H1 (cell line): ENCODE measurements around the gene SRPRA. TPM values are rescaled to one million over a fixed set of nuclear protein-coding genes. Genes with fewer than 3 reads are reported as not detected.

Experiments
- CTCF ChIA-PET: fragments of 300-600 bp; sonication (Branson Sonifier 250); formaldehyde crosslinking; loops from one replicate; lab custom pipeline; 2021; ENCODE audit not compliant: partially characterized antibody; lab: Charles Lee
- POLR2A ChIA-PET: fragments of 300-600 bp; sonication (Branson Sonifier 250); formaldehyde crosslinking; loops from one replicate; lab custom pipeline; 2021; ENCODE audit warnings: inconsistent platforms; ENCODE audit not compliant: partially characterized antibody; lab: Charles Lee
- DNase-seq, 2 experiments: peaks; one replicate each; pipeline versions ENCODE4 v3.0.0 to v3.0.0-alpha.2; 2010 to 2022; ENCODE audit warnings: low spot score in 2 of 2, low read depth in 1 of 2, mixed read lengths in 1 of 2
- FAIRE-seq: peaks from 2 replicates; lab custom pipeline; 2011; peaks lifted over from hg19 to GRCh38; lab: Jason Lieb, UNC
- H2AFZ ChIP-seq: 2 replicates; pipeline ENCODE4 v1.8.1; 2012; ENCODE audit warnings: low read length, inconsistent platforms
- H2AK5ac ChIP-seq: 2 replicates; pipeline ENCODE4 v1.6.1; 2013; ENCODE audit warnings: low read depth, low read length
- H2BK120ac ChIP-seq: replicated peaks from 2 replicates; pipeline ENCODE3; 2013; ENCODE audit warnings: low read depth, low read length, inconsistent platforms
- H2BK12ac ChIP-seq: 2 replicates; pipeline ENCODE4 v1.6.1; 2013; ENCODE audit warnings: low read depth, low read length
- H2BK15ac ChIP-seq: 2 replicates; pipeline ENCODE4 v1.6.1; 2013; ENCODE audit warnings: low read length
- H2BK20ac ChIP-seq: 2 replicates; pipeline ENCODE4 v1.6.1; 2013; ENCODE audit warnings: low read length
- H2BK5ac ChIP-seq: 2 replicates; pipeline ENCODE4 v1.6.1; 2013; ENCODE audit warnings: low read depth, low read length
- H3K14ac ChIP-seq: 2 replicates; pipeline ENCODE4 v1.6.1; 2013; ENCODE audit warnings: inconsistent platforms; ENCODE audit not compliant: insufficient read length
- H3K18ac ChIP-seq: 2 replicates; pipeline ENCODE4 v1.6.1; 2013; ENCODE audit warnings: low read length; ENCODE audit errors: extremely low read depth
- H3K23ac ChIP-seq: 2 replicates; pipeline ENCODE4 v1.6.1; 2013; ENCODE audit warnings: inconsistent platforms; ENCODE audit not compliant: insufficient read length
- H3K23me2 ChIP-seq: 2 replicates; pipeline ENCODE4 v1.6.1; 2013; ENCODE audit warnings: low read depth, low read length
- H3K27ac ChIP-seq: 2 replicates; pipeline ENCODE4 v1.6.1; 2011; ENCODE audit warnings: low read depth, low read length, inconsistent platforms
- H3K27me3 ChIP-seq, 4 experiments: replicated peaks in 1 of 4; 1 replicate in 1 of 4; 2 replicates in 3 of 4; pipeline versions ENCODE4 v1.6.1 to v1.8.1; 2011 to 2013; ENCODE audit warnings: low read length in 3 of 4, mild to moderate bottlenecking in 3 of 4, inconsistent platforms in 2 of 4, mixed read lengths in 2 of 4, moderate library complexity in 1 of 4; ENCODE audit not compliant: control insufficient read depth in 3 of 4, insufficient read depth in 3 of 4; ENCODE audit errors: extremely low read depth in 1 of 4
- H3K36me3 ChIP-seq, 4 experiments: 2 replicates each; pipeline versions ENCODE4 v1.6.1 to v1.8.1; 2011 to 2013; ENCODE audit warnings: mild to moderate bottlenecking in 4 of 4, low read length in 3 of 4, moderate library complexity in 2 of 4, control low read depth in 1 of 4, inconsistent platforms in 1 of 4; ENCODE audit not compliant: insufficient read depth in 4 of 4, control insufficient read depth in 2 of 4
- H3K4ac ChIP-seq: replicated peaks from 2 replicates; pipeline ENCODE3; 2013; ENCODE audit warnings: low read length, low read depth, mixed read lengths, inconsistent platforms; ENCODE audit not compliant: insufficient read length
- H3K4me1 ChIP-seq, 4 experiments: replicated peaks in 1 of 4; 1 replicate in 1 of 4; 2 replicates in 3 of 4; pipeline versions ENCODE4 v1.6.1 to v1.8.1; 2011 to 2013; ENCODE audit warnings: low read length in 3 of 4, inconsistent platforms in 2 of 4, mixed read lengths in 1 of 4; ENCODE audit not compliant: insufficient read depth in 4 of 4, control insufficient read depth in 3 of 4
- H3K4me2 ChIP-seq, 2 experiments: 2 replicates each; pipeline versions ENCODE4 v1.6.1 to v1.8.1; 2011 to 2013; ENCODE audit warnings: low read depth in 2 of 2, low read length in 2 of 2, control low read depth in 1 of 2, inconsistent platforms in 1 of 2, mild to moderate bottlenecking in 1 of 2; ENCODE audit not compliant: insufficient read depth in 1 of 2
- H3K4me3 ChIP-seq, 4 experiments: fragments of 200-600, 300-600 bp in 1 of 4; sonication (generic), shearing (Covaris generic), sonication (Bioruptor Twin) in 1 of 4; 2 replicates each; pipeline versions ENCODE4 v1.5.1 to v1.8.1; 2011 to 2016; ENCODE audit warnings: low read length in 4 of 4, low read depth in 3 of 4, control low read depth in 2 of 4, inconsistent platforms in 2 of 4, mild to moderate bottlenecking in 2 of 4, mixed read lengths in 1 of 4, moderate library complexity in 1 of 4; ENCODE audit not compliant: insufficient read depth in 2 of 4; ENCODE audit errors: extremely low read depth in 1 of 4
- H3K56ac ChIP-seq: replicated peaks from 2 replicates; pipeline ENCODE3; 2013; ENCODE audit warnings: low read depth, mild to moderate bottlenecking, mixed read lengths, low read length, inconsistent platforms; ENCODE audit not compliant: insufficient read length
- H3K79me1 ChIP-seq: 2 replicates; pipeline ENCODE4 v1.6.1; 2013; ENCODE audit warnings: low read depth, low read length, control low read depth
- H3K79me2 ChIP-seq, 2 experiments: 2 replicates each; pipeline versions ENCODE4 v1.6.1 to v1.8.1; 2012 to 2013; ENCODE audit warnings: low read length in 2 of 2, mild to moderate bottlenecking in 2 of 2, inconsistent platforms in 1 of 2; ENCODE audit not compliant: insufficient read depth in 2 of 2, control insufficient read depth in 1 of 2
- H3K9ac ChIP-seq, 4 experiments: replicated peaks in 1 of 4; 1 replicate in 1 of 4; 2 replicates in 3 of 4; pipeline versions ENCODE4 v1.6.1 to v1.8.1; 2011 to 2013; ENCODE audit warnings: low read depth in 3 of 4, low read length in 3 of 4, control low read depth in 2 of 4, mild to moderate bottlenecking in 2 of 4, moderate library complexity in 2 of 4, inconsistent platforms in 1 of 4; ENCODE audit errors: extremely low read depth in 1 of 4
- H3K9me3 ChIP-seq, 2 experiments: 2 replicates each; pipeline versions ENCODE4 v1.6.1 to v1.8.1; 2012 to 2013; ENCODE audit warnings: mild to moderate bottlenecking in 2 of 2, moderate library complexity in 2 of 2, control low read depth in 1 of 2, inconsistent platforms in 1 of 2, low read depth in 1 of 2, low read length in 1 of 2, mixed read lengths in 1 of 2; ENCODE audit not compliant: insufficient read depth in 2 of 2
- H4K20me1 ChIP-seq, 2 experiments: replicated peaks in 1 of 2; 2 replicates each; pipeline versions ENCODE3 to v1.8.1; 2011 to 2013; ENCODE audit warnings: inconsistent platforms in 2 of 2, low read length in 2 of 2, mild to moderate bottlenecking in 1 of 2; ENCODE audit not compliant: insufficient read depth in 2 of 2, control insufficient read depth in 1 of 2
- H4K5ac ChIP-seq: 2 replicates; pipeline ENCODE4 v1.6.1; 2013; ENCODE audit warnings: low read length, low read depth, mixed read lengths, inconsistent platforms; ENCODE audit not compliant: insufficient read length
- H4K8ac ChIP-seq: 2 replicates; pipeline ENCODE4 v1.8.0; 2013; ENCODE audit warnings: mild to moderate bottlenecking, moderate library complexity, low read length, inconsistent platforms; ENCODE audit not compliant: insufficient read depth; ENCODE audit errors: extremely low read depth
- H4K91ac ChIP-seq: replicated peaks from 2 replicates; pipeline ENCODE3; 2013; ENCODE audit warnings: low read length, mixed read lengths, inconsistent platforms; ENCODE audit not compliant: insufficient read length
- CBX5 ChIP-seq: fragments of 300-800, 300-1000 bp; sonication (generic); IDR thresholded peaks from 2 replicates; pipeline ENCODE4 v1.7.1; 2016; ENCODE audit warnings: antibody characterized with exemption, low read length, low read depth
- CTBP2 ChIP-seq: IDR thresholded peaks from 2 replicates; pipeline ENCODE4 v1.7.0; 2011; ENCODE audit warnings: borderline replicate concordance, mild to moderate bottlenecking, moderate library complexity, mixed read lengths, low read length; ENCODE audit not compliant: insufficient read depth, insufficient read length
- EP300 ChIP-seq, 2 experiments: IDR thresholded peaks; 1 replicate in 1 of 2; 2 replicates in 1 of 2; pipeline ENCODE4 v1.6.1; 2011 to 2012; ENCODE audit warnings: low read depth in 2 of 2, low read length in 2 of 2, mild to moderate bottlenecking in 2 of 2, borderline replicate concordance in 1 of 2, inconsistent platforms in 1 of 2, moderate library complexity in 1 of 2
- POLR2AphosphoS5 ChIP-seq: IDR thresholded peaks from 2 replicates; pipeline ENCODE4 v1.6.1; 2011; ENCODE audit warnings: low read depth, low read length
- SIN3A ChIP-seq, 2 experiments: IDR thresholded peaks in 1 of 2; conservative IDR thresholded peaks in 1 of 2; 2 replicates each; pipeline ENCODE4 v1.6.1; 2011 to 2012; ENCODE audit warnings: low read length in 2 of 2, improper control_type of control experiment in 1 of 2, low read depth in 1 of 2, mild to moderate bottlenecking in 1 of 2
- TAF7 ChIP-seq: optimal IDR thresholded peaks from 2 replicates; pipeline ENCODE3; 2011; ENCODE audit warnings: low read depth, mild to moderate bottlenecking, inconsistent platforms, low read length, moderate library complexity, borderline replicate concordance
- WGBS, 2 experiments: shearing (Covaris generic) in 1 of 2; methylation state at CpG; one replicate each; pipeline versions ENCODE4 v1.1.6 to v1.1.7; 2013 to 2015; ENCODE audit warnings: low lambda C conversion rate in 2 of 2, mixed read lengths in 2 of 2, inconsistent platforms in 1 of 2, low coverage in 1 of 2, missing lambda C conversion rate in 1 of 2; ENCODE audit not compliant: insufficient replicate concordance in 2 of 2, insufficient coverage in 1 of 2, insufficient read length in 1 of 2; ENCODE audit errors: extremely low coverage in 1 of 2, missing lambda C conversion rate in 1 of 2; 5-methylcytosine and 5-hydroxymethylcytosine counted together
- polyA plus RNA-seq, 7 experiments: library from polyadenylated mRNA; depleted of rRNA in 3 of 7; stranded (reverse) in 5 of 7; unstranded in 2 of 7; fragments of >200 nt in 5 of 7; fragments of 200-250 nt in 2 of 7; gene quantifications; 1 replicate in 5 of 7; 2 replicates in 1 of 7; 4 replicates in 1 of 7; pipeline versions ENCODE4 v1.2.1 to v1.2.3, GENCODE V29; 2011 to 2013; ENCODE audit warnings: missing spikeins in 2 of 7, mixed read lengths in 2 of 7
- total RNA-seq: library from RNA; stranded (reverse); fragmentation: NEBNext Ultra II Directional; extraction: Animal tissue kit (Norgen Biotek cat#: 25700); gene quantifications from 2 replicates; pipeline ENCODE4 v1.2.1, GENCODE V29; 2021
- TF ChIP-seq, protein P1 (sequence below): IDR thresholded peaks from 2 replicates; pipeline ENCODE4 v1.6.1; 2012; ENCODE audit warnings: low read length, inconsistent platforms

SRPRA gene
- total and polyA plus RNA-seq, 2 of the 8 experiments (the other 6 are each of a cell fraction or from before 2014, with no cell fraction given) = 57.6 to 62.0 TPM

GRCh38 chr11:126265811-126266210 lies 2.9 kb downstream of the SRPRA start:
- H3K27me3 ChIP-seq = no peaks in the 10 kb centered on the region
- no peak overlapping the region for H4K8ac ChIP-seq
- H2BK120ac ChIP-seq = no peak overlapping the region
- no peak overlapping the region for H3K9ac ChIP-seq
- no peak overlapping the region for H3K4me2 ChIP-seq
- H3K4me1 ChIP-seq = peaks cover 0 to 7% (median 2%) of the 10 kb centered on the region in 4 experiments; a peak in 1 of 7 replicates
- H3K27ac ChIP-seq = no peak overlapping the region
- H3K56ac ChIP-seq = no peak overlapping the region
- H4K91ac ChIP-seq = no peak overlapping the region
- H2BK20ac ChIP-seq = no peak overlapping the region
- no peak overlapping the region for H2BK12ac ChIP-seq
- H4K20me1 ChIP-seq = peaks cover 2 to 8% of the 10 kb centered on the region in 2 experiments
- peaks cover 0 to 33% of the 10 kb centered on the region in 2 experiments; a peak in 2 of 4 replicates for H3K79me2 ChIP-seq
- H2BK5ac ChIP-seq = no peak overlapping the region
- H3K23me2 ChIP-seq = peaks cover 3% of the 10 kb centered on the region; the same call in 1 of the 2 replicates
- H2AFZ ChIP-seq = no peak overlapping the region
- H4K5ac ChIP-seq = no peak overlapping the region
- peaks cover 3% of the 10 kb centered on the region; the same call in 1 of the 2 replicates for H3K79me1 ChIP-seq
- 93% methylated on average over 8 of the region's 8 CpGs; no CpG with 5 or more reads in 1 of the 2 experiments for WGBS, 2 experiments
- no peak overlapping the region for H3K18ac ChIP-seq
- H3K4me3 ChIP-seq = no peak overlapping the region
- no peak overlapping the region for H2AK5ac ChIP-seq
- CTCF ChIA-PET = interaction anchor here (1.3 to 1.7 kb wide), 2 partner anchors 21 to 347 kb away, joined by 3 to 5 read pairs; no protein-coding TSS in a partner anchor
- no peak for FAIRE-seq
- no peaks in the 10 kb centered on the region for H3K9me3 ChIP-seq
- no peak overlapping the region for H3K14ac ChIP-seq
- TF ChIP-seq EP300 (IDR thresholded peaks at IDR 0.05; ENCODE audit: borderline replicate concordance in 1 of 2, low read depth in 2 of 2, low read length in 2 of 2) = no peak
- TF ChIP-seq, protein P1, sequence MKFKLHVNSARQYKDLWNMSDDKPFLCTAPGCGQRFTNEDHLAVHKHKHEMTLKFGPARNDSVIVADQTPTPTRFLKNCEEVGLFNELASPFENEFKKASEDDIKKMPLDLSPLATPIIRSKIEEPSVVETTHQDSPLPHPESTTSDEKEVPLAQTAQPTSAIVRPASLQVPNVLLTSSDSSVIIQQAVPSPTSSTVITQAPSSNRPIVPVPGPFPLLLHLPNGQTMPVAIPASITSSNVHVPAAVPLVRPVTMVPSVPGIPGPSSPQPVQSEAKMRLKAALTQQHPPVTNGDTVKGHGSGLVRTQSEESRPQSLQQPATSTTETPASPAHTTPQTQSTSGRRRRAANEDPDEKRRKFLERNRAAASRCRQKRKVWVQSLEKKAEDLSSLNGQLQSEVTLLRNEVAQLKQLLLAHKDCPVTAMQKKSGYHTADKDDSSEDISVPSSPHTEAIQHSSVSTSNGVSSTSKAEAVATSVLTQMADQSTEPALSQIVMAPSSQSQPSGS = no peak
- no peak for TF ChIP-seq CBX5
- no peak for TF ChIP-seq CTBP2
- TF ChIP-seq POLR2AphosphoS5 = peak; percentile 56
- no peak for TF ChIP-seq SIN3A (conservative IDR thresholded peaks at IDR 0.05 in 1 of 2, IDR thresholded peaks at IDR 0.05 in 1 of 2; ENCODE audit: low read depth in 1 of 2, low read length in 2 of 2)
- no peak for TF ChIP-seq TAF7
- TF ChIP-seq, all 59 proteins: peak for 1
- Histone ChIP-seq H3K23ac (no peak overlapping the region), H2BK15ac (no peak overlapping the region), H3K36me3 (peaks cover 39 to 61% (median 50%) of the 10 kb centered on the region in 4 experiments), H3K4ac (no peak overlapping the region)
- DNase-seq = no peak
- POLR2A ChIA-PET = interaction anchor here (1.1 to 5.9 kb wide), 8 partner anchors 9 to 54 kb away, joined by 3 to 43 read pairs (median 4); partner anchors contain the start of genes FAM118B, RPUSD4 and TIRAP
